Osteocyte (in vitro differentiated cells): ENCODE measurements around the gene CHRND. TPM values are rescaled to one million over a fixed set of nuclear protein-coding genes. Genes with fewer than 3 reads are reported as not detected.

Source experiments
- DNase-seq: peaks from one replicate; pipeline ENCODE4 v3.0.0; 2021; ENCODE audit warnings: mixed read lengths; ENCODE audit not compliant: unreplicated experiment; ENCODE audit errors: extremely low spot score
- H3K27ac Mint-ChIP-seq: one replicate; pipeline ENCODE4 v1.8.0; 2021; ENCODE audit warnings: mild to moderate bottlenecking, mixed read lengths; ENCODE audit not compliant: unreplicated experiment
- H3K27me3 Mint-ChIP-seq: one replicate; pipeline ENCODE4 v1.8.0; 2021; ENCODE audit warnings: mixed read lengths; ENCODE audit not compliant: unreplicated experiment
- H3K36me3 Mint-ChIP-seq: one replicate; pipeline ENCODE4 v1.8.0; 2021; ENCODE audit warnings: mixed read lengths; ENCODE audit not compliant: unreplicated experiment
- H3K4me1 Mint-ChIP-seq: one replicate; pipeline ENCODE4 v1.8.0; 2021; ENCODE audit warnings: mixed read lengths; ENCODE audit not compliant: unreplicated experiment
- H3K4me3 Mint-ChIP-seq: one replicate; pipeline ENCODE4 v1.8.0; 2021; ENCODE audit warnings: mild to moderate bottlenecking, moderate library complexity, mixed read lengths; ENCODE audit not compliant: unreplicated experiment
- H3K9me3 Mint-ChIP-seq: one replicate; pipeline ENCODE4 v1.8.0; 2021; ENCODE audit warnings: mixed read lengths; ENCODE audit not compliant: unreplicated experiment
- total RNA-seq: library from RNA; stranded (reverse); gene quantifications from 2 replicates; pipeline ENCODE4 v1.2.1, GENCODE V29; 2021
- TF ChIP-seq, protein P1 (sequence below): fragments of 200-600 bp; sonication (generic); IDR thresholded peaks from 2 replicates; pipeline ENCODE4 v1.5.0; 2021; ENCODE audit warnings: antibody characterized with exemption, mild to moderate bottlenecking, moderate library complexity

The CHRND gene
- total RNA-seq, 1 donor from 2014 or later, result not detected

DNA sequence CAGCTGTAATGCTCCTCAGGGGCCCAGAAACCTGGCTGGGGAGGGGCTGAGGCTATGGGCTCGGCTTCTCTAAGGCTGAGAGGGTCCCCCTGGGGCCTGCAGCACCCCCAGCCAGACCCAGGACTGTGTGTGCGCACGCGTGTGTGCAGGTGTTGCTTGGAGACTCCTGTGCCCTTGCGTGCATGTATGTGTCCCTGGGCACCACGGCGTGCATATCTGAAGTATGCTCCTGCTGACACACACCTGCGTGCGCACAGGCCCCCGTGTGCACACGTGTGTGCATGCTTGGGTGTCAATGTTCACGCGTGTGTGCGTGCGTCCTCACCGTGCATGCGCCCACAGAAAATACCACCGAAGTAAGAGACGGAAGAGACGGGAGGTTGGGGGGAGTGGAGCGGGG lies 23.4 kb upstream of the CHRND start:
- no peaks in the 10 kb centered on the region for H3K36me3 Mint-ChIP-seq
- no peaks in the 10 kb centered on the region for H3K9me3 Mint-ChIP-seq
- TF ChIP-seq, protein P1, sequence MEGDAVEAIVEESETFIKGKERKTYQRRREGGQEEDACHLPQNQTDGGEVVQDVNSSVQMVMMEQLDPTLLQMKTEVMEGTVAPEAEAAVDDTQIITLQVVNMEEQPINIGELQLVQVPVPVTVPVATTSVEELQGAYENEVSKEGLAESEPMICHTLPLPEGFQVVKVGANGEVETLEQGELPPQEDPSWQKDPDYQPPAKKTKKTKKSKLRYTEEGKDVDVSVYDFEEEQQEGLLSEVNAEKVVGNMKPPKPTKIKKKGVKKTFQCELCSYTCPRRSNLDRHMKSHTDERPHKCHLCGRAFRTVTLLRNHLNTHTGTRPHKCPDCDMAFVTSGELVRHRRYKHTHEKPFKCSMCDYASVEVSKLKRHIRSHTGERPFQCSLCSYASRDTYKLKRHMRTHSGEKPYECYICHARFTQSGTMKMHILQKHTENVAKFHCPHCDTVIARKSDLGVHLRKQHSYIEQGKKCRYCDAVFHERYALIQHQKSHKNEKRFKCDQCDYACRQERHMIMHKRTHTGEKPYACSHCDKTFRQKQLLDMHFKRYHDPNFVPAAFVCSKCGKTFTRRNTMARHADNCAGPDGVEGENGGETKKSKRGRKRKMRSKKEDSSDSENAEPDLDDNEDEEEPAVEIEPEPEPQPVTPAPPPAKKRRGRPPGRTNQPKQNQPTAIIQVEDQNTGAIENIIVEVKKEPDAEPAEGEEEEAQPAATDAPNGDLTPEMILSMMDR, result no peak
- DNase-seq, result no peak
- peak overlapping the region; percentile 52 for H3K4me3 Mint-ChIP-seq
- H3K27me3 Mint-ChIP-seq, result peaks cover 61% of the 10 kb centered on the region
- H3K27ac Mint-ChIP-seq, result no peak overlapping the region
- H3K4me1 Mint-ChIP-seq, result peaks cover 9% of the 10 kb centered on the region

- H3K27me3 Mint-ChIP-seq, result peaks cover 60% of the 10 kb centered on the region
Measured at GRCh38 chr2:232502911-232503808, 22.8 kb upstream of the CHRND start.

DNA sequence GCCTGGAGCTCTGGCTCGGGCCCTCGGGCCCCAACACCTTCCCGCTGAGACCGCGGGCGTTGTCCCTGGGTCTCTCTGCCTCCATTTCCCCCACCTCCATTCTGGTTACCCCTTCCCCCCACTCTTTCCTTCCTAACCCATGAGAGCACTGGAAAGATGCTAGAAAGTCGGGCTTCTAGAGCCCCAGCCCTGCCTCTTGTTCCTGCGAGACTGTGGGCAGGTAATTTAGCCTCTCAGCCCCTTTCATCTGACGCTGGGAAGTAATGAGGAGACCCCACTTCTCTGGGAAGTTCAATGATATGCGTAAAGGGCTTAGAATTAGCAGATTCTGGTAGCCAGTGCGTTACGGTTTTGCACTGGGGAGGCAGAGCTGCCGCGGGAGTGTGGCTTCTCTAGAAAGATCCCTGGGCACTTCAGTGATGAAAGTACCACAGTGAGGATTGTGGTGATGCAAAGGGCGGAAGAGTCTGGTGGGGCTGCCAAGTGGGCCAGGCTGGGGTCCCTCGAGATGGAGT lies 22.1 kb upstream of the CHRND start:
- H3K4me1 Mint-ChIP-seq, result peaks cover 9% of the 10 kb centered on the region
- no peaks in the 10 kb centered on the region for H3K9me3 Mint-ChIP-seq
- TF ChIP-seq, protein P1, result no peak
- H3K27me3 Mint-ChIP-seq, result peaks cover 59% of the 10 kb centered on the region
- H3K4me3 Mint-ChIP-seq, result peak overlapping the region; percentile 54
- no peak for DNase-seq
- no peaks in the 10 kb centered on the region for H3K36me3 Mint-ChIP-seq
- no peak overlapping the region for H3K27ac Mint-ChIP-seq

More at GRCh38 chr2:232502911-232503808, 22.8 kb upstream of the CHRND start:
- Mint-ChIP-seq H3K4me3 (peak overlapping the region; percentile 54), H3K27ac (no peak overlapping the region), H3K9me3 (no peaks in the 10 kb centered on the region), H3K36me3 (no peaks in the 10 kb centered on the region), H3K4me1 (peaks cover 9% of the 10 kb centered on the region)
- no peak for DNase-seq
- TF ChIP-seq, protein P1, result no peak

- no peak overlapping the region for H3K27ac Mint-ChIP-seq
- no peaks in the 10 kb centered on the region for H3K36me3 Mint-ChIP-seq
- DNase-seq, result no peak
- TF ChIP-seq, protein P1, result no peak
- no peaks in the 10 kb centered on the region for H3K9me3 Mint-ChIP-seq
- H3K4me1 Mint-ChIP-seq, result peaks cover 9% of the 10 kb centered on the region
- no peak overlapping the region for H3K4me3 Mint-ChIP-seq
- peaks cover 60% of the 10 kb centered on the region for H3K27me3 Mint-ChIP-seq
Measured at GRCh38 chr2:232504438-232504837, 21.5 kb upstream of the CHRND start.

GRCh38 chr2:232505856-232506255 lies 20.1 kb upstream of the CHRND start:
- no peaks in the 10 kb centered on the region for H3K9me3 Mint-ChIP-seq
- H3K4me1 Mint-ChIP-seq, result peaks cover 9% of the 10 kb centered on the region
- no peak overlapping the region for H3K27ac Mint-ChIP-seq
- no peak for DNase-seq
- TF ChIP-seq, protein P1, result no peak
- H3K4me3 Mint-ChIP-seq, result no peak overlapping the region
- peaks cover 59% of the 10 kb centered on the region for H3K27me3 Mint-ChIP-seq
- H3K36me3 Mint-ChIP-seq, result no peaks in the 10 kb centered on the region
